CD4-positive, alpha-beta T cell treated with Interleukin-17A for 1 hour (primary cell): ENCODE data around the gene GNB1.

Experiments
- DNase-seq: peaks from one replicate; pipeline ENCODE4 v3.0.0-alpha.2; 2020

Gene GNB1

GRCh38 chr1:1907098-1907736 lies 16.3 kb upstream of the GNB1 start:
- DNase-seq, result no peak

DNA sequence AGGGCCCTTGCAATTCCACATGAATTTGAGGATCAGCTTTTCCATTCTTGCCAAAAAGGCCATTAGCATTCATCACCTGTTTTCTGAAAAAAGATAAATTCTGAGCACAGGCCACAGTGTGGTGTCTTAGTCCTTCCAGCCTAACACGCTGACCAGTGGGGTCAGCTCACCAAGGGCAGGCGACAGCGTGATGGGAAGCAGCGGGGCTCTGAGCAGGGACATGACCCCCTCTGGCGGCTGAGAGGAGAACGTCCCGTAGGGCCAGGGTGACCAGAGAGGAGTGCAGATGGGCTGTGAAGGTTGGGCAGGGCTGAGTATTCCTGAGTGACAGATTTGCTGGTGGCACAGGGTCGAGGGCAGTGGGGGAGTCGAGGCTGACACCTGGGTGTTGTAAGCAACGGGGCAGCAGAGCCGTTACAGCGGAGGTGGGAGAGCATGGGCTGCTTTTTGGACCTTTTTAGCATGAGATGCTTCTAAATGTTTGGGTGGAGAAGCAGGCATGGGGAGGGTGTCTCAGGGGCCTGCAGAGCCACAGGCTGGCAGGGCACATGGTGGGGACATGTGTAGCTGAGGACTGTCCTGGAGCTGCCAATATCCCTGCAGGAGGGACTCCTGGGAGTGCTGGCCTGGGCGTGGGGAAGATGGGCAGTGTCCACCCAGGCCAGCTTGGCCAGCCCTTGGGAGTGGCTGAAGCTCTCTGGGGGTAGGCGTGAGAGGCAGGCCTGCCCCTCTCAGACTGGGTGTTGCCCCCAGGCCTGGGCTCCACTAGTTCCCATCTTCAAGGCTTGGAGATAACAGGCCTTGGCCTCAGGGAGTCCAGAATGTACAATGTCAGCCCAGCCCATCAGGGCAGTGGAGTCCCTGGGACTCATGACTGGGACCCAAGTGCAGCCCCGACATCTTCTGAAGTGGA lies 15.6 kb upstream of the GNB1 start:
- DNase-seq, result peak; percentile 76

GRCh38 chr1:1903224-1903623 lies 12.3 kb upstream of the GNB1 start:
- no peak for DNase-seq

- DNase-seq, result no peak
Observed at GRCh38 chr1:1901641-1902294, 10.9 kb upstream of the GNB1 start.

- DNase-seq, result no peak
Observed at GRCh38 chr1:1900883-1901640, 10.2 kb upstream of the GNB1 start.

DNA sequence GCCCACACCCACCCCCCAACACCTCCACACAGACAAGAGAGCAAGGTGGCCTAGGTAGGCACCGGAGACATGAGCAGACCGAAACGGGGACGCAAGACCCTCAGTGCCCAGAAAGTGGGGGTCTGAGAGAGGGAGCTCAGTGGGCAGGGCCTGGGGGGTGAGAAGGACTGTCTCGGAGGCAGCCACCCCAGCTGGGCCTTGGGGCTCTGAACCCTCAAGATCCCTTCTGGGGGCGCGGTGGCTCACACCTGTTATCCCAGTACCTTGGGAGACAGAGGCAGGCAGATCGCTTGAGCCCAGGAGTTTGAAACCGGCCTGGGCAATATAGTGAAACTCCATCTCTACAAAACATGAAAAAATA lies 9.1 kb upstream of the GNB1 start:
- no peak for DNase-seq

- no peak for DNase-seq
Observed at GRCh38 chr1:1899266-1899966, 8.5 kb upstream of the GNB1 start.

GRCh38 chr1:1898246-1898933 lies 7.5 kb upstream of the GNB1 start:
- no peak for DNase-seq

- DNase-seq, result no peak
Observed at GRCh38 chr1:1895456-1896336, 4.8 kb upstream of the GNB1 start.

GRCh38 chr1:1895060-1895418 lies 4.2 kb upstream of the GNB1 start:
- no peak for DNase-seq

- no peak for DNase-seq
Observed at GRCh38 chr1:1894354-1895059, 3.6 kb upstream of the GNB1 start.

DNA sequence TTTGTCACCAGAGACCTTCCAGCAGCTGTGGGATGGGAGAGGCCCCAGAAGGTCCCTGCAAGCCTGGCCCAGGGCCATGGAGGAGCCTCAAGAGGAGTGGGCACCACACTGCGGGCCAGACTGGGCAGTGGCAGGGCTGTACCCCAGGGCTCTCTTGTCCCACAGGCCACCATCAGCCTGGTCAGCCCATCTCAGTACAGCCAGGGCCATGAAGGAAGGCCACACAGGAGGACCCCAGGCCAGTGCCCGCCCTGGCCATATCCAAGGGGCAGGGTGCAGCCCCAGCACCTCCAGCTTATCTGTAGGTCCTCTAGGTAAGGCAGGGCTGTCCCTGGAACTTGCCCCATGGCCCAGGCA lies 3.1 kb upstream of the GNB1 start:
- DNase-seq, result no peak

DNA sequence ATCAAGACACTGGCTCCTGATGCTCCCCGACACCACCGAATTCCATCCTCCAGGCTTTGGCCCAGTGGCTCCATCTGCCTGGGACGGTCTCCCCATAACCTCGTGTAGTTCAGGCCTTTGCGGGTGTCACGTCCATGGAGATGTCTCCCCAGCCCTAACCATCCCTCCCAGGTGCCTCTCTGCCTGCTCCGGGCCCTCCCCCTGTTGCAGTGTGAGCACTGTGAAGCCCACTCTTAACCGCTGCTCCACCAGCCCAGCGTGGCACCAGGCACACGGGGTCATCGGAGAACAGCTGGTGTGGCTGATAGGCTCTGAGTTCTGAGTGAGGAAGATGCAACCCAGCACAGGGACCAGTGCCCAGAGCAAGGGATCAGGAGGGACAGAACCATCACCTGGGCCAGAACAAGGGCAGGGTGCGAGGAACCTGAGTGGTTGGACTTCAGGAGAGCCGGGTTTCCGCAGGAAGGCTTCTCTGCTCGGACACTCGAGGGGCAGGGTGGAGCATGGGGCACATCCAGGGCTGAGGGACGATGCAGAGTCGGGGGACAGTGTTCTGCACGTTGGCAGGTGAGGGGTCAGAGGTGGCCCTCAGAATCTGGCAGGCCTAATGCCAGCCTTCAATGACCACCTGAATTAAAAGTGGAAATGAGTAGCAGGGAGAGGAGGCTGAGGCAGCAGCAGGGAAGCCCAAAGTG lies 2.6 kb upstream of the GNB1 start:
- DNase-seq, result no peak

- no peak for DNase-seq
Observed at GRCh38 chr1:1892763-1893120, 1.9 kb upstream of the GNB1 start.

GRCh38 chr1:1892079-1892762 lies 1.3 kb upstream of the GNB1 start:
- no peak for DNase-seq

DNA sequence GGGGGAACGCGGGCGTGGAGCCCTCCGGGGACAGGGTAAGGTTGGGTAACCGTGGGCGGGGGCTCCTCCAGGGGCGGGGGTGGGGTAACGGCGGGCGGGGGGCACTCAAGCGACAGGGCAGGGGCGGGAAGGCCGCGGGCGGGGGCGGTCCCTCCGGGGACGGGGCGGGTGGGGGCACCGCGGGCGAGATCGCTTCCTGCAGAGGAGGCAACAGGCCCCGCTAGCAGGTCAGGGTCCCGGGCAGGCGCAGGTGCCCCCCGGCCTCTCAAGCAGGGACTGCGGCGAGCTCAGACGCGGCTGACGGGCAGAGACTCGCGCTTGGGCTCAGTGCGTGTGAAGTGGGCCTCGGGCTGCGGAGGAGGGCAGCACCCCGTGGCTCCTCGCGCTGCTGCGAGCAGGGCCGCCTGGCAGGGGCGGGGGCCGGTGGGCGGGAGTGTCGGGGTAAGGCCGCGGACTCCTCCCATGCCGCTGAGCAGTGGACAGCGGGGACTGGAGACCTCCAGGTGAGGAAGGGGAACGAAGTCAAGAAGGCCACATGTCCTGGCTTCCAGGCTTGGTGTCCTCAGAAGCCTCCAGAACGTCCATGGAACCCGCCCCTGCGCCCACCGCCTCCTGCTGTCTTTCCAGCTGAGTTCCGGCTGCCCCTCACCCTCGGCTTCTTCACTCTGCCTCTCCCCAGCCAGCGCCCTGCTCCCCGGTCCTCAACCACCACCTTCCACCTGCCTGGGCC lies 627 bp upstream of the GNB1 start:
- peak; percentile 73 for DNase-seq

GRCh38 chr1:1889847-1890505 lies 911 bp downstream of the GNB1 start:
- peak; percentile 57 for DNase-seq
